ENCODE measurements around the gene MRTFA.
A peak's percentile ranks its signal among the peaks of the same experiment; 100 is the strongest.
"Not testable (repeated sequence)": the region's sequence is repeated elsewhere in the genome, so short reads cannot be mapped to it uniquely, and the experiment has no call there.

MRTFA gene

DNA sequence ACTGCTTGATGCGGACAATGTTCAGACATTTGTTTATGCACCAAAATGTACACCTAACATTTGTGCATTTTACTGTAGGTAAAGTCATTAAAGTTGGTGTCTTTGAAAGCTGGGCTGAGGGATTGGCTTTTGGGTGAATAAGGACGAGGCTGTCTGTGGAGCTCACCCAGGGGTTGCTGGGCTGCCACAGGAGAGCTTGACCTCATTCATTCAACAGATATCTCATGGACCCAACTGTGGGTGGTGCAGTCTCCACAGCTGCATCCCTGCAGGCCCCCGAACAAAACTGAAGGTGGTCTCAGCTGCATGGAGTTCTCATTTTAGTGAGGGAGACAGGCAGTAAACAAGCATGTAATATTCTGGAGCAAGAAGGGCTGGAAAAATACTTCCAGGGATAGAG, 233.4 kb downstream of the MRTFA start:
- no peak for DNase-seq (ENCODE audit: low read depth in 2 of 3, low spot score in 2 of 3)

DNA sequence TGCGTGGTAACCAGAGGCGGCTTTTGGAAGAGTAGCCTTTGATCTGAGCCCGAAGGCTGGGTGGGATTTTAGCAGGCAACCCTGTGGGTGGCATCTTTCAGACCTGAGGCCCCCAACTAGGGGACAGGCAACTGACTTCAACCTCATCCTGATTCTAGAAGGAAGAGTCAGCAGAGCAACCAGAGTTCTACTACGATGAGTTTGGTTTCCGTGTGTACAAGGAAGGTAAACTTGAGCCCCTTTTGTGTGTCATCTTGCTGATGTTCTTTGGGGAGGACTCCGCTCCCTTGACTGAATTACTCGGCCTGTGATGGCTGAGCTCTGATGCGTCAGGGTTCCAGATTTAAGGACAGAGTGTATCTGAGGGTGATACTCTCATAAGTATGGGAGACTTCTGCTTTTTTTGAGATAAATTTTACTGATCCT, 234.5 kb downstream of the MRTFA start:
- no peak for DNase-seq (ENCODE audit: low read depth in 2 of 3, low spot score in 2 of 3)

DNA sequence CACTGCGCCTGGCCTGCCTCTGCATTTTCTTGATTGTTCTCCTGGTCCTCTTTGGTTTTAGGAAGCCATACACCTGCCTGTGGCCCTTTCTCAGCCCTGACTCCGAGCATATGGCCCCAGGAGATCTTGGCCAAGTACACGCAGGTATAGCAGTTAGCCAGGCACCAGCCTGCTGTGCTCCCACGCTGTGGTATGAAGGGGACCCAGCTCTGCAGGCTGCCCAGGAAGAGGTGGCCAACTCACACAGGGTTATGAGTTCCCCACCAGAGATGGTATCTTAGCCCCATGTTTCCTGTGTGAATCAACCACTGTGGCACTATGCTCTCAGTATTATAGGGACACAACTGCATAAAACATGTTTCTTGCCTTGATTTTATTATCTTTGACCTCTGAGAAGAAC, 235.0 kb downstream of the MRTFA start:
- DNase-seq (ENCODE audit: low read depth in 2 of 3, low spot score in 2 of 3) = peak in 2 of 3 experiments; percentile 32 to 44

DNA sequence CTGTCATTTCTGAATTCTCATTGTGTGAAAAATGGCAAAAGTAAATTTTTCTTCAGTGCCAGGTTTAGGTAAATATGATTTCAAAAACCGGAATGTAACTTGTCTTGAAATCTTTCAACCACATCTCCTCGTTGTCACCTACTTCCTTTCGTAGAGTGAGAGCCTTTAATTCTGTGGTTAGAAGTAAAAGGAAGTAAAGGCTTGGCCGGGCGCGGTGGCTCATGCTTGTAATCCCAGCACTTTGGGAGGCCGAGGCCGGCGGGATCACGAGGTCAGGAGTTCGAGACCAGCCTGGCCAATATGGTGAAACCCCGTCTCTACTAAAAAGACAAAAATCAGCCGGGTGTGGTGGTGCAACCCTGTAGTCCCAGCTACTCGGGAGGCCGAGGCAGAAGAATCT, 236.4 kb downstream of the MRTFA start:
- no peak for DNase-seq (ENCODE audit: low read depth in 2 of 3, low spot score in 2 of 3)

DNA sequence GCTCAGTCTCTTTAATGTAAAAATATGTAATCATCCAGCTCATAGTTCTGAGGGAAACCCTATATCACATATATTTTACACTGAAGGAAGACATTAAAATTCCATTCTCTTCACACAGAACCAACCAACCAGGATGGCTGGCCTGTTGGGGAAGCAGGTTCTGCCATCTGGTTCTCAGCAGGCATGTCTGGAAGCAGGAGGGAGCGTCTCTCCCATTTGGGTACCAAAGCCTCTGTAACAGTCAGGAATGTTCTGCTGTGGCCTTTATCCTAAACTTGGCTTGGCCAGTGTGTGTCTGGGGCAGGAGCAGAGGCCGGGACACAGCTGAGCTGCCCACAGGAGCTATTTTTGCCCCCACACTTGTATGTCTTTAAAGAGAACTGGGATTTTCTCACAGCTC, 236.9 kb downstream of the MRTFA start:
- DNase-seq (ENCODE audit: low read depth in 2 of 3, low spot score in 2 of 3) = no peak

DNA sequence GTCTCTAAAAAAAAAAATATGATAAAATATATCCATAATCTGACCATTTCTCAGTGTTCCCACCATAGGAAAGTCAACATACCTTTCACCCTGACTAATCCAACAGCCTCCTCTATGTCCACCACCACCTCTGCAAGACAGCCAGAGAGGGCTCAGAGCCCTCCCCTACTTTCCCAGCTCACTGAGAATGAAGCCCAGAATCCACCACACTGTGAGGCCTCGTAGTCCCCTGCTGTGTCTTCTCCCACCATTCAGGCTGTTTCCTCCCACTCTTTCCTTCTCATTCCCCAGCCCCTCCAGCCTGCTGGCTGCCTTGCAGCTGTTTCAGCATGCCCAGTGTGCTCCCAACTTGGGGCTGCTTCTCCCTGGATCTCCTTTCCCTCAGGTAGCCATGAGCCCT, 239.1 kb downstream of the MRTFA start:
- DNase-seq (ENCODE audit: low read depth in 2 of 3, low spot score in 2 of 3) = no peak

DNA sequence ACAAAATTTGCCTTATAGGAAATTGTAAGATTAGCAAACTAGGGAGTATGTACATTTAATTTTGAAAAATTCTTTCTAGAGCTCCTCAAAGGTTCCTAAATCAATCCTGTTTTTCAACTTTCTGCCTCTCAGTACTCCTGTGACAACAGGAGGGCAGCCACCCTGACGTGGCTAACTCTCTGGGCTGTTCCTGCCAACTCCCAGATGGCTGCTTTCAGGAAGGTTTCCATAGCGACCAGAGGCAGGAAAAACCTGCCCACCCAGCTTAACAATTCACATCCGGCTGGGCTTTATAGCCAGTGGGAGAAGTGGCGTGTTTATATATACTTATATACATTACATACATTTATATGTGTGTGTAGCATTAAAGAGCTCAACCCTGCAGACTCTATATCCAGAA, 239.6 kb downstream of the MRTFA start:
- DNase-seq (ENCODE audit: low read depth in 2 of 3, low spot score in 2 of 3) = no peak

DNA sequence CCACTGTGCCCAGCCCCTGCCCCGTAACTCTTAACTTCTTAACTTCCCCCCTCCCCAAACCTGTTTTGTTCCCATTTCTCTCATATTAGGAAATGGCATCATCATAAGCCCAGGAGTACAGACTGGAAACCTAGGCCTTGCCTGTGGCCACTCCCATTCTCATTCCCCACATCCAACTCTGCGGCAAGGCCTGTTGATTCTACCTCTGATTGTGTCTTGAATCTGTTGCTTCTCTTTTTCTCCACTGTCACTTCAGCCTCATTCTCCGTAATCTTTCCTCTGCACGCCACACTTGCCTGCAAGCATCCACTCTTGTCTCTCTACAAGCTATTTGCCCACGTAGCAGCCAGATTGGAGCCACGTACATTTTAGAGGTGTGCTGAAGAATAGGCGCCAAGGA, 240.9 kb downstream of the MRTFA start:
- no peak for DNase-seq (ENCODE audit: low read depth in 2 of 3, low spot score in 2 of 3)

DNA sequence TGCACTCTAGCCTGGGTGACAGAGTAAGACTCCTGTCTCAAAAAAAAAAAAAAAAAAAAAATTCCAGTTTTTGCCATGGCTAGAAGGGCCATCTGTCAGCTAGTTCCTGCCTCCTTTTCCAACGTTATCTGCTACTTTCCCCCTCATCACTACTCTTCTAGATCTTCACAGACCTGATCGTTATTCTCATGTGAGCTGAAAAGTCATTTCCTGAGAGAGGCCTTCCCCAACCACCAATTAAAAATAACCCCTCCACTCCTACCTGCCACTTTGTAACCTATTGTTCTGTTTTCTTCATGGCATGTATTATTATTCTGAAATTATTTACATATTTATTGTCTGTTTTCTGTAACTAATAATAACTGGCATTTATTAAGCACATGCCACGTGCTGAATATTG, 241.9 kb downstream of the MRTFA start:
- DNase-seq (ENCODE audit: low read depth in 2 of 3, low spot score in 2 of 3) = no peak

DNA sequence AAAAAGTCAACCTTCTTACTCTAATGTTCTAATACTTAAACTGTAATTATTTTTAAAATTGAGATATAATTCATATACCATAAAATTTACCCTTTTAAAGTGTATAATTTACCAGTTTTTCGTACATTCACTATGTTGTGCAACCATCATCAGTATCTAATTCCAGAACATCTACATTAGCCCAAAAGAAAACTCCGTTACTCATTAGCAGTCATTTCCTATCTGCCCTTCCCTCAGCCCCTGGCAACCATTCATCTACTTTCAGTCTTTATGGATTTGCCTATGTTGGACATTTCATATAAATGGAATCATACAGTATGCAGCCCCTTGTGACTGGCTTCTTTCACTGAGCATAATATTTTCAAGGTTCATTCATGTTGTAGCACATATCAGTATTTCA, 243.9 kb downstream of the MRTFA start:
- DNase-seq (ENCODE audit: low read depth in 2 of 3, low spot score in 2 of 3) = no peak

DNA sequence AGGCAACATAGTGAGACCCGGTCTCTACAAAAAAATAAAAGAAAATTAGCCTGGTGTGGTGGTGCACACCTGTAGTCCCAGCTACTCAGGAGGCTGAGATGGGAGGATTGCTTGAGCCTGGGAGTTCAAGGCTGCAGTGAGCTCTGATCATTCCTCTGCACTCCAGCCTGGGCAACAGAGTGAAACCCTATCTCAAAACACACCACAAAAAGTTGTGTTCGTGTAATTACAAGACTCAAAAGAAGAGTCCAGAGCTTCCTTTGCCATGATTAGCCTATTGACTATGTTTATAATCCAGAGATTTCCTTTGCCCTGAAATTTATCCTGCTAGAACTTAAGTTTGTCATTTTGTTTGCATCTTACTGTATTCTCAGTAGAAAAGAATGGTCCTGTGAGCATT, 245.1 kb downstream of the MRTFA start:
- no peak for DNase-seq (ENCODE audit: low read depth in 2 of 3, low spot score in 2 of 3)

DNA sequence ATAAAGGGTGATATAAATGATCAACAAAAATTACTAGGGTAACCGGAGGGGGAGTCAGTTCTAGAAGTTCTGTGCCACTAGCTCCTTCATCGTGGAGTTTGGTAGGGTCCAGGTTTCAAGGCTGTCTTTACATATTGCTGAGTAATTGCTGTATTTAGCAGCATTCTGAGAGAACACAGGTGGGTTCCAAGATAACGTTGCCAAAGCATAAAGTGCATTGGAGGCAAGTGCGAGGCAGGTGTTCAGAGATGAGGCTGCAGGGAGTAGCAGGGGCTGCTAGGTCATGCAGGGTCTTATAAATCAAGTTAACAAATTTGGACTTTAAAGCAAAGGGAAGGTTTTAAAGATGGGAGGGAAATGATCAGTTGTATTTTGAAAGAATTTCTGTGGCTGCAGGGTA, 248.3 kb downstream of the MRTFA start:
- no peak for DNase-seq (ENCODE audit: low read depth in 2 of 3, low spot score in 2 of 3)

DNA sequence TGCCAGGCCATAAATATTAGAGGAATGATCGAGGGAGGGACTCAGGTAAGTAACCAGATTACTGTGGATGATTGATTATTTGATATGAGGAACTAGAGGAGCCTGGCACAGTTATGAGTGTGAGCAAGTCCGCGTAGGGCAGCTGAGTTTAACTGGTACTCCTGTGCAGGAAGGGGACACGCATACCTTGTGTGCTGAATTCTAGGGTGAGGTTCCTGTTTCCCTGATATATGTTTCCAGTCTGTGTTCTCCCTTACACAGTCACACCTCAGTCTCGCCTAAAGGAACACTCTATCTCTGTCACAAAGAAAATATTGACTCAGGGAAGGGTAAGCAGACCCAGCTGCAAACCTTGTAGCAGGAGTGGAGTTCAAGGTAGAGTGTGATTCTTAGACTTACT, 248.8 kb downstream of the MRTFA start:
- no peak for DNase-seq (ENCODE audit: low read depth in 2 of 3, low spot score in 2 of 3)

DNA sequence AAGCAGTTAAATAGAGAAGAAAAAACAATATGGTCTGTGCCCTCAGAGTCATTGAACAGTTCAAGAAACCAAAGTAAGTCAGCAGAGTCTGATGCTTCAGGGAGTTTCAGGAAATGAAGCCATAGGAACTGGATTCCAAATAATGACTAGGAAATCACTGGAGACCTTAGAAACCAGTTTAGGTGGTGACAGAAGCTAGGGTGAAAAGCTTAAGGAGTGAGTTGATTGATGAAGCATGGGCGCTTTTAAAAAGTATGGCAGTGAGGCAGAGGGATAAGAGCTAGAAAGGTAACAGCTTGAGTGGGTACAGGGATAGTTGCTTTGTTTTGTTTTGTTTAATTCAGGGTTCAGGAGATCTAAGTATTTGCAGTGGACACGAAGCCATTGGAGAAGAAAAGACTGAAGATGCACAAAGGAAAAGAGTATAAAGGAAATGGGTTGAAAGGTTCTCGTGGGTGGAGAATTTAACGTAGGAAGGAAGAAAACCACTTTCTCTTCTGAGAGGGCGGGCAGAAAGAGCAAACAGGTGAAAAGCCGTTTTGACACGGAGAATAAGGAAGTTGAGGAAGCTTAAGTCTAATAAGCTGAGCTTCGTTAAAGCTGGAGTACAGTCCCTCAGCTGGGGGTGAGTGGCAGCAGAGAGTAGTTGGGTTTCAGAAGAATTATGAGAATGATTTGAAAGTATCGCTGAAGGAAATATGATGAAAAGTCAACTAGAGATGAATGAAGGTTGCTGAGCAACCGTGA, 251.3 kb downstream of the MRTFA start:
- no peak for DNase-seq (ENCODE audit: low read depth in 2 of 3, low spot score in 2 of 3)

DNA sequence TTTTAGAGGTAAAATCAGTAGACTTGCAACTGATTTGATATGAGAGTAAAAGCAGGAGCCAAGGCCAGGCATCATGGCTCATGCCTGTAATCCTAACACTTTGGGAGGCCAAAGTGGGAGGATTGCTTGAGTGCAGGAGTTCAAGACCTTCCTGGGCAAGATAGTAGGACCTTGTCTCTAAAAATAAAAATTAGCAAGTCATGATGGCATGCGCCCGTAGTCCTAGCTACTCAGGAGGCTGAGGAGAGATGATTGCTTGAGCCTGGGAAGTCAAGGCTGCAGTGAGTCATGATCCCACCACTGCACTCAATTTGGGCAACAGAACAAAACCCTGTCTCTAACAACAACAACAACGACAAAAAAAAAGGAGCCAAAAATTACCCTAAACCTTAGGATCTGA, 252.6 kb downstream of the MRTFA start:
- DNase-seq (ENCODE audit: low read depth in 2 of 3, low spot score in 2 of 3) = no peak

DNA sequence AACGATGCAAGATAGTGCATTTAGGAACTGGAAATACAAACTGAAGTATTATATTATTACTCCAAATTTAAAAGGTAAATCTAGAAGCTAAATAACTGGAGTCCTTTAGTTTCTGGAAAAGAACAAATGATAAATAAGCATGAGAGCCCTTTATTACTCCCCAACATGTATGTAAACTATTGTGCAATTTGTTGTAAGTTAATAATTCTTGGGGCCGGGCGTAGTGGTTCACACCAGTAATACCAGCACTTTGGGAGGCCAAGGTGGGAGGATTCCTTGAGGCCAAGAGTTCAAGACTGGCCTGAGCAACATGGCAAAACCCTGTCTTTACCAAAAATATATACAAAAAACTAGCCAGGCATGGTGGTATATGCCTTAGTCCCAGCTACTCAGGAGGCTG, 255.1 kb downstream of the MRTFA start:
- DNase-seq (ENCODE audit: low read depth in 2 of 3, low spot score in 2 of 3) = no peak

DNA sequence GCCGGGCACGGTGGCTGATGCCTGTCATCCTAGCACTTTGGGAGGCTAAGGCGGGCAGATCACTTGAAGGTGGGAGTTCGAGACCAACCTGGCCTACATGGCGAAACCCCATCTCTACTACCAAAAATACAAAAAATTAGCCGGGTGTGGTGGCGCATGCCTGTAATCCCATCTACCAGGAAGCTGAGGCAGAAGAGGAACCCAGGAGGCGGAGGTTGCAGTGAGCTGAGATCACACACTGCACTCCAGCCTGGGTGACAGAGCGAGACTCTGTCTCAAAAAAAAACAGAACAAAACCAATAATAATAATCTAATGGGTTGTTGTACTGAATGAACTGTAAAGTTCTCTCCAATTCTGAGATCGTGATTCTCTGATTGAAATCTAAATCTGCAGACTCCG, 258.1 kb downstream of the MRTFA start:
- DNase-seq (ENCODE audit: low read depth in 2 of 3, low spot score in 2 of 3) = not testable (repeated sequence)

DNA sequence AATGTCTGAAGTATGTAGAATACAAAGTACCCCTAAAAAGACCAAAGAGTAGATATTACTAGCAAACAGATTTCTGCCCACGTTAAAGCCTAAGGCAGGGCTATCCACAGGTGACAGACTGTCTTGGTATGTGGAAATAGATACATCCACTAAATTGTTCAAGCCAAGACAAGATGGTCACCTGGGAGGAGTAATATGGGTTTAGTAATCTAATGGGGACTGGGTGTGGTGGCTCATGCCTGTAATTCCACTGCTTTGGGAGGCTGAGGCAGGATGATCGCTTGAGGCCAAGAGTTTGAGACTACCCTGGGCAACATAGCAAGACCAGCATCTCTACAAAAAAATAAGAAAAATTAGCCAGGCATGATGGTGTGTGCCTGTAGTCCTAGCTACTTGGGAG, 258.6 kb downstream of the MRTFA start:
- no peak for DNase-seq (ENCODE audit: low read depth in 2 of 3, low spot score in 2 of 3)

DNA sequence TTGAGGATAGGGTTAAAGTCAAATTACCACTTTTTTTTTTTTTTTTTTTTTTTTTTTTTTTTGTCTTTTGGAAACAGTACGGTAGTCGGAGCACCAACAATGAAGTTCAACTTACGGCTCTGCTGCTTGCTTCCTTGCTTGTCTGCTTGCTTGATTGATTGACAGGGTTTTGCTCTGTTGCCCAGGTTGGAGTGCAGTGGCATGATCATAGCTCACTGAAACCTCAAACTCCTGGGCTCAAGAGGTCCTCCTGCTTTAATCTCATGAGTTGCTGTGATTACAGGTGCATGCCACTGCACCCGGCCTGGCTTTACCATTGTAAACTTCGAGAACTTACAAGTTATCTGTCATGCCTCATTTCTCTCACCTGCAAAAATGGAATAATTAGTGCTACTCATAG, 260.4 kb downstream of the MRTFA start:
- DNase-seq (ENCODE audit: low read depth in 2 of 3, low spot score in 2 of 3) = no peak

DNA sequence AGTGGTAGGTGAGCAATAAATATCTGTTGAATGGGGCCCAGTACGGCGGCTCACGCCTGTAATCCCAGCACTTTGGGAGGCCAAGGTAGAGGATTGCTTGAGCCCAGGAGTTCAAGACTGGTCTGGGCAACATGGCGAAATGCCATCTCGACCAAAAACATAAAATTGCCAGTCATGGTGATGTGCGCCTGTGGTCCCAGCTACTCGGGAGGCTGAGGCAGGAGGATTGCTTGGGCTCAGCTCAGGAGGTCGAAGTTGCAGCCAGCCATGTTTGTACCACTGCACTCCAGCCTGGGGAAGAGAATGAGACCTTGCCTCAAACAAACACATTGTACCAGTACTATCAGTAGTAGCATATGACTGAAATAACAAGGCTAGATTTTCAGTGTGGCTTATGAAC, 262.0 kb downstream of the MRTFA start:
- DNase-seq (ENCODE audit: low read depth in 2 of 3, low spot score in 2 of 3) = no peak

DNA sequence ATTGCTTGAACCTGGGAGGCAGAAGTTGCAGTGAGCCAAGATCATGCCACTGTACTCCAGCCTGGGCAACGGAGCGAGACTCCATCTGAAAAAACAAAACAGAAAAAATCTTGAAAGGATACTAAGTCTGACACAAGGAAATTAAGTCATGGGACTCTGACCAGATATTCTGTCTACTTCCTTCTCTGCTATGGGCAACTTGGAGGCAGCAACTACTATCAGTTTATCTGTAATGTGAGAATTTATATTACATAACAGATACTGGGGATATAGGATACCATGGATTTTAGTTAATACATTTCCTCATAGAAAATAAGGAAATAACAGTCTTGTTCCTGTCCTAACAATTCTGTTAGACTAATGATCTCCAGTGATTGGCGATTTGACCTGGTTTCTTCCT, 267.7 kb downstream of the MRTFA start:
- no peak for DNase-seq (ENCODE audit: low read depth in 2 of 3, low spot score in 2 of 3)

DNA sequence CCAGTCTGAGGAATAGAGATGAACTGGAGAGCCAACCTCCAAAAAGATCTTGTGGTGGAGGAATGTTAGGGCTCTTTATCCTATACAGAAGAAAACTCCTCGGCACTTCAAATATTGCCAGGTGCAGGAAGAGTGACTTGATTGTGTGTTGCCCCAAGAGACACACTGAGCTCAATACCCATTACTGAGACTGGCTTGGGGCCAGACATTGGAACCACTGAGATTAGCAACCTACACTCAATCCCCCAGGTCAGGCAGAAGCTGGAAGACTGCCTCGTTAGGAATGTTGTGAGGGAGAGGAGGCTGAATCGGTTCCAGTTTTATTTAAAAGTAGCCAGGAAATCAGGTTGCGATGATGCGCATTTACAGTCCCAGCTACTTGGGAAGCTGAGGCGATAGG, 268.5 kb downstream of the MRTFA start:
- no peak for DNase-seq (ENCODE audit: low read depth in 2 of 3, low spot score in 2 of 3)

DNA sequence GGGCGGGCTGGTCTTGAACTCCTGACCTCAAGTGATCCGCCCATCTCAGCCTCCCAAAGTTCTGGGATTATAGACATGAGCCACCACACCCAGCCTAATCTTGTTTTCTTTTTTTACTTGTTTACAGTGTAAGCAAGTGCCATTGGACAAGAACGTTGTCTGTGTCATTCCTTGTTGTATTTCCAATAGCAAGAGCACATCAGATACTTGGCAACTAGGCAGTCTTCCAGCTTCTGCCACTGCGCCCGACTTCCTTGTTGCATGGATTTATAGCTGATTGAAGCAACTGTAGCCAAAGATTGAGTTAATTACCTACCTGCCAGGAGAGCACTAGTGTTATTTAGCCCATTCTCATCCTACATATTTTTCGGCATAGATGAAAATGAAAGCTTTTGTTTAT, 269.2 kb downstream of the MRTFA start:
- no peak for DNase-seq (ENCODE audit: low read depth in 2 of 3, low spot score in 2 of 3)

DNA sequence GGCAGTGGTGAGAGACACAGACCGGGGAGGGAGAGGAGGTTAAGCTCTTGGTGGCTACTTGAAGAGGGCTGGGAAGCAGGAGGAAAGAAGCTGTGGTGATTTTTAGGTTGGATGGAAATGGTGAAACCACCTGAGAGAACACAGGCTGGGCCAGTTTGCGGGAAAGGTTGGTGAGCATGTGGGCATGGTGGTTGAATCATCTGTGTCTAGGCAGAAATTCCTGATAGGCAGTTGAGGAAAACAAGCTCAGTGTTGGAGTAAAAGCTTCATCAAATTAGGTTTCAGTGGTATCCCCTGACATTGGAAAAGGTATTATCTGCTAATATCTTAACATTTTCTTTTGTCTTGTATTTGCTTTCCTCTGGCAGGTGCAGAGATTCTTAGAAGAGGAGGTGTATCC, 270.5 kb downstream of the MRTFA start:
- no peak for DNase-seq (ENCODE audit: low read depth in 2 of 3, low spot score in 2 of 3)
